Activated naive CD8-positive, alpha-beta T cell treated with anti-CD3 and anti-CD28 coated beads for 36 hours (primary cell): ENCODE measurements around the gene PPFIA2. TPM values are rescaled to one million over a fixed set of nuclear protein-coding genes. Genes with fewer than 3 reads are reported as not detected.

Source experiments
- DNase-seq: peaks from one replicate; pipeline ENCODE4 v3.0.0; 2021
- H3K27ac Mint-ChIP-seq: one replicate; pipeline ENCODE4 v1.8.0; 2022; ENCODE audit warnings: mild to moderate bottlenecking, moderate library complexity, mixed read lengths
- H3K27me3 Mint-ChIP-seq: one replicate; pipeline ENCODE4 v1.8.0; 2022; ENCODE audit warnings: mild to moderate bottlenecking, mixed read lengths
- H3K36me3 Mint-ChIP-seq: one replicate; pipeline ENCODE4 v1.8.0; 2021; ENCODE audit warnings: mild to moderate bottlenecking, mixed read lengths
- H3K4me1 Mint-ChIP-seq: one replicate; pipeline ENCODE4 v1.8.0; 2021; ENCODE audit warnings: mixed read lengths
- H3K4me3 Mint-ChIP-seq: one replicate; pipeline ENCODE4 v1.8.0; 2022; ENCODE audit warnings: mild to moderate bottlenecking, moderate library complexity, mixed read lengths
- H3K9me3 Mint-ChIP-seq: one replicate; pipeline ENCODE4 v1.8.0; 2022; ENCODE audit warnings: mixed read lengths
- total RNA-seq, 2 experiments: library from RNA; stranded (reverse); gene quantifications; one replicate each; pipeline ENCODE4 v1.2.3, GENCODE V29; 2021

The PPFIA2 gene
- total RNA-seq, 2 experiments from 2014 or later, result 0.41 to 0.42 TPM

GRCh38 chr12:81470923-81471322 is 288.2 kb downstream of the PPFIA2 start:
- DNase-seq, result no peak
- no peaks in the 10 kb centered on the region for H3K36me3 Mint-ChIP-seq
- H3K4me3 Mint-ChIP-seq, result no peak overlapping the region
- no peaks in the 10 kb centered on the region for H3K4me1 Mint-ChIP-seq
- H3K27ac Mint-ChIP-seq, result no peak overlapping the region
- no peaks in the 10 kb centered on the region for H3K27me3 Mint-ChIP-seq
- no peaks in the 10 kb centered on the region for H3K9me3 Mint-ChIP-seq

GRCh38 chr12:81468206-81468605 is 290.9 kb downstream of the PPFIA2 start:
- H3K4me1 Mint-ChIP-seq, result no peaks in the 10 kb centered on the region
- no peak overlapping the region for H3K27ac Mint-ChIP-seq
- no peak for DNase-seq
- H3K36me3 Mint-ChIP-seq, result no peaks in the 10 kb centered on the region
- no peak overlapping the region for H3K4me3 Mint-ChIP-seq
- H3K9me3 Mint-ChIP-seq, result no peaks in the 10 kb centered on the region
- no peaks in the 10 kb centered on the region for H3K27me3 Mint-ChIP-seq

GRCh38 chr12:81465876-81466275 is 293.3 kb downstream of the PPFIA2 start:
- H3K4me3 Mint-ChIP-seq, result no peak overlapping the region
- no peak for DNase-seq
- H3K27me3 Mint-ChIP-seq, result no peaks in the 10 kb centered on the region
- H3K9me3 Mint-ChIP-seq, result no peaks in the 10 kb centered on the region
- H3K27ac Mint-ChIP-seq, result no peak overlapping the region
- no peaks in the 10 kb centered on the region for H3K36me3 Mint-ChIP-seq
- H3K4me1 Mint-ChIP-seq, result no peaks in the 10 kb centered on the region

GRCh38 chr12:81465191-81465590 is 294.0 kb downstream of the PPFIA2 start:
- no peaks in the 10 kb centered on the region for H3K9me3 Mint-ChIP-seq
- H3K36me3 Mint-ChIP-seq, result no peaks in the 10 kb centered on the region
- H3K27ac Mint-ChIP-seq, result no peak overlapping the region
- DNase-seq, result no peak
- H3K4me3 Mint-ChIP-seq, result no peak overlapping the region
- no peaks in the 10 kb centered on the region for H3K27me3 Mint-ChIP-seq
- no peaks in the 10 kb centered on the region for H3K4me1 Mint-ChIP-seq

- Mint-ChIP-seq H3K4me3 (no peak overlapping the region), H3K4me1 (no peaks in the 10 kb centered on the region), H3K36me3 (no peaks in the 10 kb centered on the region), H3K27me3 (no peaks in the 10 kb centered on the region), H3K9me3 (no peaks in the 10 kb centered on the region), H3K27ac (no peak overlapping the region)
- DNase-seq, result no peak
These were observed 298.0 kb downstream of the PPFIA2 start for GRCh38 chr12:81461163-81461562.

- H3K9me3 Mint-ChIP-seq, result peaks cover 3% of the 10 kb centered on the region
- H3K36me3 Mint-ChIP-seq, result no peaks in the 10 kb centered on the region
- H3K4me3 Mint-ChIP-seq, result no peak overlapping the region
- no peak for DNase-seq
- no peaks in the 10 kb centered on the region for H3K27me3 Mint-ChIP-seq
- no peaks in the 10 kb centered on the region for H3K4me1 Mint-ChIP-seq
- no peak overlapping the region for H3K27ac Mint-ChIP-seq
These were observed 308.0 kb downstream of the PPFIA2 start for GRCh38 chr12:81450920-81451739.

- Mint-ChIP-seq H3K4me1 (no peaks in the 10 kb centered on the region), H3K27ac (no peak overlapping the region), H3K36me3 (no peaks in the 10 kb centered on the region), H3K9me3 (no peaks in the 10 kb centered on the region), H3K27me3 (no peaks in the 10 kb centered on the region), H3K4me3 (no peak overlapping the region)
- no peak for DNase-seq
These were observed 317.5 kb downstream of the PPFIA2 start for GRCh38 chr12:81441629-81442028.

- H3K4me3 Mint-ChIP-seq, result no peak overlapping the region
- H3K27me3 Mint-ChIP-seq, result no peaks in the 10 kb centered on the region
- H3K9me3 Mint-ChIP-seq, result no peaks in the 10 kb centered on the region
- H3K36me3 Mint-ChIP-seq, result no peaks in the 10 kb centered on the region
- DNase-seq, result no peak
- H3K4me1 Mint-ChIP-seq, result no peaks in the 10 kb centered on the region
- no peak overlapping the region for H3K27ac Mint-ChIP-seq
These were observed 319.1 kb downstream of the PPFIA2 start for GRCh38 chr12:81440001-81440400.

GRCh38 chr12:81439344-81439743 is 319.8 kb downstream of the PPFIA2 start:
- Mint-ChIP-seq H3K9me3 (no peaks in the 10 kb centered on the region), H3K27me3 (no peaks in the 10 kb centered on the region), H3K27ac (no peak overlapping the region), H3K36me3 (no peaks in the 10 kb centered on the region), H3K4me1 (no peaks in the 10 kb centered on the region), H3K4me3 (no peak overlapping the region)
- no peak for DNase-seq

- Mint-ChIP-seq H3K9me3 (peaks cover 7% of the 10 kb centered on the region), H3K36me3 (no peaks in the 10 kb centered on the region), H3K27ac (no peak overlapping the region), H3K27me3 (no peaks in the 10 kb centered on the region), H3K4me3 (no peak overlapping the region), H3K4me1 (no peaks in the 10 kb centered on the region)
- DNase-seq, result no peak
These were observed 342.1 kb downstream of the PPFIA2 start for GRCh38 chr12:81417056-81417455.

GRCh38 chr12:81416571-81416970 is 342.6 kb downstream of the PPFIA2 start:
- H3K4me3 Mint-ChIP-seq, result no peak overlapping the region

GRCh38 chr12:81414441-81414840 is 344.7 kb downstream of the PPFIA2 start:
- Mint-ChIP-seq H3K27ac (no peak overlapping the region), H3K36me3 (no peaks in the 10 kb centered on the region)

More at GRCh38 chr12:81416571-81416970, 342.6 kb downstream of the PPFIA2 start:
- Mint-ChIP-seq H3K36me3 (no peaks in the 10 kb centered on the region), H3K27ac (no peak overlapping the region), H3K4me1 (no peaks in the 10 kb centered on the region), H3K9me3 (peaks cover 7% of the 10 kb centered on the region), H3K27me3 (no peaks in the 10 kb centered on the region)
- no peak for DNase-seq

GRCh38 chr12:81412940-81413339 is 346.2 kb downstream of the PPFIA2 start:
- Mint-ChIP-seq H3K27ac (no peak overlapping the region), H3K36me3 (no peaks in the 10 kb centered on the region), H3K9me3 (no peaks in the 10 kb centered on the region), H3K4me3 (no peak overlapping the region), H3K4me1 (no peaks in the 10 kb centered on the region), H3K27me3 (no peaks in the 10 kb centered on the region)
- no peak for DNase-seq

More at GRCh38 chr12:81414441-81414840, 344.7 kb downstream of the PPFIA2 start:
- DNase-seq, result no peak
- no peaks in the 10 kb centered on the region for H3K9me3 Mint-ChIP-seq
- no peaks in the 10 kb centered on the region for H3K27me3 Mint-ChIP-seq
- no peak overlapping the region for H3K4me3 Mint-ChIP-seq
- H3K4me1 Mint-ChIP-seq, result no peaks in the 10 kb centered on the region

- no peak overlapping the region for H3K27ac Mint-ChIP-seq
- no peaks in the 10 kb centered on the region for H3K4me1 Mint-ChIP-seq
- H3K36me3 Mint-ChIP-seq, result no peaks in the 10 kb centered on the region
- peaks cover 2% of the 10 kb centered on the region for H3K9me3 Mint-ChIP-seq
- H3K27me3 Mint-ChIP-seq, result no peaks in the 10 kb centered on the region
- H3K4me3 Mint-ChIP-seq, result no peak overlapping the region
- no peak for DNase-seq
These were observed 355.8 kb downstream of the PPFIA2 start for GRCh38 chr12:81403348-81403747.

- Mint-ChIP-seq H3K27me3 (no peaks in the 10 kb centered on the region), H3K4me1 (no peaks in the 10 kb centered on the region), H3K4me3 (no peak overlapping the region), H3K27ac (no peak overlapping the region), H3K9me3 (no peaks in the 10 kb centered on the region), H3K36me3 (no peaks in the 10 kb centered on the region)
- DNase-seq, result no peak
These were observed 357.9 kb downstream of the PPFIA2 start for GRCh38 chr12:81401241-81401640.

GRCh38 chr12:81400024-81400423 is 359.1 kb downstream of the PPFIA2 start:
- no peaks in the 10 kb centered on the region for H3K4me1 Mint-ChIP-seq
- H3K4me3 Mint-ChIP-seq, result no peak overlapping the region
- H3K27me3 Mint-ChIP-seq, result no peaks in the 10 kb centered on the region
- H3K9me3 Mint-ChIP-seq, result no peaks in the 10 kb centered on the region
- no peak overlapping the region for H3K27ac Mint-ChIP-seq
- DNase-seq, result no peak
- H3K36me3 Mint-ChIP-seq, result no peaks in the 10 kb centered on the region
